HG03196 (cell line): ENCODE data around the gene UBXN7.
"Not testable (repeated sequence)": the region's sequence is repeated elsewhere in the genome, so short reads cannot be mapped to it uniquely, and the experiment has no call there.

Experiments used
- ATAC-seq: cut with Tn5 transposase; IDR thresholded peaks from one replicate; pipeline ENCODE4 v1.9.1; 2021; ENCODE audit not compliant: unreplicated experiment

Gene UBXN7

DNA sequence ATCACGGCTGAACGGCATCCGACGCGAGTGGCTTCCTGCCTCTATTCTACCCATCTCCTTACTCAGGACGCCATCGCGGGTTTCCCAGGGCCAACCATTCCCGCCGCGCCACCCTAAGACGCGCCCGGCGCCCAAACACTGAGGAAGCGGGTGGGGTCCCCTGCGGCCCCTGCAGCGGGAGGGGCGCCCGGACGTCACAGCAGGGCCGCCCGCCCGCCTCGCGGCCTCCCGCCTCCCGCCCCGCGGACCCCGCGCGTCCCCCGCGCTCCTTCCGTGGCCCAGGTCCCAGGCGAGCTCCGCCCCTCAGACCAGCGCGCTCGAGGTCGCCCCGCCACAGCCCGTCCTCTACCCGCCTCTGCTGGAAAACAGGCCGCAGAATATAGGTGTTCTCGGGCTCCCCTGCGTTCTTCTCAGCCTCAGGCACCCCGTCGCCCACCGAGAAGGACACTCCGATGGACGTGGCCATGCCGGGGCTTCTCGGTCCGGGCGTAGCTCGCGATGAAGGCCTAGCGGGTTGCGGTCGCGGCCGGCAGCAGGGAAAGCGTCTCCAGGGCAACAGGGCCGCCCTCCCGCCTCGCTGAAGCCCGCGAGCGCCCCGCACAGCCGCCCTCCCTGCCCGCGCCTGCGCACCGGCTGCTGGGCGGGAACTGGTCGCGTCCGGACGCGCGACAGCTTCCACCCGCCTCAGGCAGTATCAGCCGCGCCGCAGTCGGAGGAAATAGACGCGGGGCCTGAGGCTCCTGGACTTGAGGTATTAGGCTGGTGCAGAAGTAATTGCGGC is 114.3 kb downstream of the UBXN7 start, which contains the start of gene DYNLT2B:
Gene DYNLT2B, minus strand, starts transcription at position 554 of the 781 bp plus-strand sequence. Its CDS starts 88 bp downstream, at position 466.
- ATAC-seq: peak; percentile 86

DNA sequence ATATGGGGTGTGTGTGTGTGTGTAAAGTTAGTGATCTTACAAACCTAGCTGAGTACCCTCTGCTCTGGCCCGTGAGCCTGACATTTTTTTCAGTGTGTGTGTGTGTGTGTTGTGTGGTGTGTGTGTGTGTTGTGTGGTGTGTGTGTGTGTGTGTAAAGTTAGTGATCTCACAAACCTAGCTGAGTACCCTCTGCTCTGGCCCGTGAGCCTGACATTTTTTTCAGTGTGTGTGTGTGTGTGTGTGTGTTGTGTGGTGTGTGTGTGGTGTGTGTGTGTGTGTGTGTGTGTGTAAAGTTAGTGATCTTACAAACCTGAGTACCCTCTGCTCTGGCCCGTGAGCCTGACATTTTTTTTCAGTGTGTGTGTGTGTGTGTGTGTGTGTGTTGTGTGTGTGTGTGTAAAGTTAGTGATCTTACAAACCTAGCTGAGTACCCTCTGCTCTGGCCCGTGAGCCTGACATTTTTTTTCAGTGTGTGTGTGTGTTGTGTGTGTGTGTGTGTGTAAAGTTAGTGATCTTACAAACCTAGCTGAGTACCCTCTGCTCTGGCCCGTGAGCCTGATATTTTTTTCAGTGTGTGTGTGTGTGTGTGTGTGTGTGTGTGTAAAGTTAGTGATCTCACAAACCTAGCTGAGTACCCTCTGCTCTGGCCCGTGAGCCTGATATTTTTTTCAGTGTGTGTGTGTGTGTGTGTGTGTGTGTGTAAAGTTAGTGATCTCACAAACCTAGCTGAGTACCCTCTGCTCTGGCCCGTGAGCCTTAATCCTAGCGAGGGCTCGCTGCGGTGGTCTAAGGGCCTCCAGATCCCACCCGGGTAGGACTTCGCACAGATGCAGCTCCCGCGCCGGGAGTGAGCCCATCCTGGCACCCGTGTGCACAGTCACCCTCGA is 115.2 kb downstream of the UBXN7 start:
- ATAC-seq: peak; percentile 37

DNA sequence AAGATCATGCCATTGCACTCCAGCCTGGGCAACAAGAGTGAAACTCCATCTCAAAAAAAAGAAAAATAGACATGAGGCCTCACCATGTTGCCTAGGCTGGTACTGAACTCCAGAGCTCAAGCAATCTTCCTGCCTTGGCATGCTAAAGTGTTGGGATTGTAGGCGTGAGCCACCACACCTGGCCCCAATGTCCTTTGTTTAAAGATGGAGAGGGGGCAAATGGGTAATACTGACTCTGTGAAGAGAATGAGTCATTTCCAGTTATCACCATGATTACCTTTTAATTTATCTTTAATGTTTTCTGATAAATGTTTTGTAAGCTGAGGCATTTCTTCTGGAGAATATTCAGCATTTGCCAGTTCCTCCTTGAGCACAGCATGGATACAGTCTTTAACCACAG is 116.4 kb downstream of the UBXN7 start:
- ATAC-seq: no peak

DNA sequence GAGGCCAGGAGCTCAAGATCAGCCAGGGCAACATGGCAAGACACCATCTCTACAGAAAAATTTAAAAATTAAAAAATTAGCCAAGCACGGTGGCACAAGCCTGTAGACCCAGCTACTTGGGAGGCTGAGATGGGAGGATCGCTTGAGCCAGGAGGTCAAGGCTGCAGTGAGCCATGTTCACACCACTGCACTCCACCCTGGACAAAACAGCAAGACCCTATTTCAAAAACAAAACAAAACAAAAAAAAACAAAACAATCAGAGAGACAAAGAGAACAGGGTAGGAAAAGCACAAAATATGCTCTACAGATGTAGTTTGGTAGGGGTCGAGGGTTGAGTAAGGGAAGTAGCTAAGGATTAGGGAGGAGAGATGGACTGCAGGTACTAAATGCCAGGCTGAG is 117.6 kb downstream of the UBXN7 start:
- no peak for ATAC-seq

DNA sequence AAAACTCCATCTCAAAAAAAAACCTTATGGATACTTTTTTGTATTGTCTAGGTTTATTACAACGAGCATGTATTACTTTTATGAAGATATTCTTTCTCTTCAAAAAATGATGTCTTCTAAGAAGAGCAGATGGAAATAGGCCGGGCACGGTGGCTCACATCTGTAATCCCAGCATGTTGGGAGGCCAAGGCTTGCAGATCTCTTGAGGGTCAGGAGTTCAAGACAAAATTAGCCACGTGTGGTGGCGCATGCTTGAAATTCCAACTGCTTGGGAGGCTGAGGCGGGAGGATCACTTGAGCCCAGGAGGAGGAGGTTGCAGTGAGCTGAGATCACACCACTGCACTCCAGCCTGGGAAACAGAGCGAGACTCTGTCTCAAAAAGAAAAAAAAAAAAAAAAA is 118.1 kb downstream of the UBXN7 start:
- not testable (repeated sequence) for ATAC-seq

DNA sequence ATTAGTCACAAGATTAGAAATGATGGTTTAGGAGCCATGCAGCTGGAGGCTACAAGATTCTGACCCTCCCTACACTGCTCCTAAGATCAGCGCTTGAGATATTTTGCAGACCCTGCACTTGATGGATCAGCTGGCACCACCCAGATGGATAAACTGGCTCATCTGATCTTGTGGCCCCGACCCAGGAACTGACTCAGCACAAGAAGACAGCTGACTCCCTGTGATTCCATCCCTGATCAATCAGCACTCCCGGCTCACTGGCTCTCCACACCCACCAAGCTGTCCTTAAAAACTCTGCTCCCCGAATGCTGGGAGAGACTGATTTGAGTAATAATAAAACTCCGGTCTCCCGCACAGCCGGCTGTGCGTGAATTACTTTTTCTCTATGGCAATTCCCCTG is 129.3 kb downstream of the UBXN7 start:
- ATAC-seq: not testable (repeated sequence)

DNA sequence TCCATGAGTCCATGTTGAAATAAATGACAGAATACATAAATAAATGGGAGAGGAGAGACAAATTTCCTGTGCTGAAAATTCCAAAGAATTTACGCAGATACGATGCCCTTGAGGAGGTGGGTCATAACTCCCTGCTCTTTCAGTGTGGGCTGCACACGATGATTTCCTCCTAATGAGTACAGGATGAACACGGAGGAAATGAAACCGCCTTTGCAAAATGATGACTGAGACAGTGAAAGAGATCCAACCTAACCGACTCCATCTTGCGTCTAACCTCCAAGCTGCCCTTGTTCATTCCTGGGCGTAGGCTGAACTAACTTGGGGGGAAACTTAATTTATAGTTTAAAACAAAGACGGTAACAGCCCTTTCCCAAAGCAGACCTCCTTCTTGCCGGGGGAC is 129.7 kb downstream of the UBXN7 start:
- not testable (repeated sequence) for ATAC-seq

DNA sequence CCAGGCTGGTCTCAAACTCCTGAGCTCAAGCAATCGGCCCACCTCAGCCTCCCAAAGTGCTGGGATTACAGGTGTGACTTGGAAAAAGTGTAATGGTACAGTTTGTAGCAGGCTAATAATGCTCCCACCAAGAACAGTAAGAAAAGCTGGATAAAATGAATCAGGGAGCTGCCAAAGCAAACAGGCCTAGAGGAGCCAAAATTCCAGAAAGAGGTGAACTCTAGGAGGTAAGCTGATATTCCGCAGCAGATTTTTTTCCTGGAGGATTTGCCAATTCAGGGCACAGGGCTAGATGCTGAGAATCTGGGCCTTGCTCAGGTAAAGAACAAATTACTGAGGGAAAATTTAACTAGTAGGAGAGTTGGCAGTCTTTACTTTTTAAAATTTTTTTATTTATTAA is 133.7 kb downstream of the UBXN7 start:
- ATAC-seq: no peak
